Fibroblast of skin of left quadriceps (primary cell): ENCODE measurements around the gene TENM4.

ENCODE experiments used
- DNase-seq, 2 experiments: peaks; one replicate each; pipeline ENCODE4 v3.0.0-alpha.2; 2013; ENCODE audit warnings: low read depth in 2 of 2

The TENM4 gene

DNA sequence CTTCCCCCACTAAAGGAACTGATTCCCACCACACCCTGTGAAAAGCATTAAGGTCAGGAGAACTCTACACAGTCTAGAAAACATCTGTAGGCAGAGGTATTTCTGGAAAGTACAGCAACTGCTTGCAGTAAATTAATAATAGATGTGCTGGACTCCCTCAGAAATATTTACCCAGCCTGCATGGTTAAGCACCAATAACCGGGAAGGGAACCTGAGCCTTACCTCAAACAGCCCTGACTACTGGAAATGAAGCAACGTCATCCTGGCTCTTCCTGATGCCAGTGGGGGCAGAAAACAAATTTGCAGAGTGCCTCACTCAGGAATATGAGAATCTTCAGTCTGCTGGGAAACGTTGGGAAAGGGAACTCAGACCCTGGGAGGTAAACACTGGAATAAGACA lies 318.1 kb downstream of the TENM4 start:
- no peak for DNase-seq

DNA sequence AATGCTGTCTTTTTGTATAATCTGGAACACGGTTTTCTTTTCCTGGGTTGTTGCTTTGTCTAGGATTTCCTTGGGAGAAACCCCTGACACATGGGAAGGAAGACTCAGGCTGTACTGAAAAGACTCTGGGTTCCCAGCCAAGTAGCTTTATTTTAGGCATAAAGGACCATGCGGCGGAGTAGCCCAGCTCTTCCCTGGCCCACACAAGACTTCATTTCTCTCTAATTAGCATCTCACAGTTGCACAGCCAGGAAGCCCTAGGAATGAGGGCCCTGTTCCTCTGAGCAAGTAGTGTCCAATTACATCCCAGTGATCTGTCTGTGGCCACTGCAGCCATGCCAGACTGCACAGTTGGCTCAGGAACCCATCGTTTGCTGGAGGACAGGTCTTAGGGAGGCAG lies 319.5 kb downstream of the TENM4 start:
- no peak for DNase-seq

DNA sequence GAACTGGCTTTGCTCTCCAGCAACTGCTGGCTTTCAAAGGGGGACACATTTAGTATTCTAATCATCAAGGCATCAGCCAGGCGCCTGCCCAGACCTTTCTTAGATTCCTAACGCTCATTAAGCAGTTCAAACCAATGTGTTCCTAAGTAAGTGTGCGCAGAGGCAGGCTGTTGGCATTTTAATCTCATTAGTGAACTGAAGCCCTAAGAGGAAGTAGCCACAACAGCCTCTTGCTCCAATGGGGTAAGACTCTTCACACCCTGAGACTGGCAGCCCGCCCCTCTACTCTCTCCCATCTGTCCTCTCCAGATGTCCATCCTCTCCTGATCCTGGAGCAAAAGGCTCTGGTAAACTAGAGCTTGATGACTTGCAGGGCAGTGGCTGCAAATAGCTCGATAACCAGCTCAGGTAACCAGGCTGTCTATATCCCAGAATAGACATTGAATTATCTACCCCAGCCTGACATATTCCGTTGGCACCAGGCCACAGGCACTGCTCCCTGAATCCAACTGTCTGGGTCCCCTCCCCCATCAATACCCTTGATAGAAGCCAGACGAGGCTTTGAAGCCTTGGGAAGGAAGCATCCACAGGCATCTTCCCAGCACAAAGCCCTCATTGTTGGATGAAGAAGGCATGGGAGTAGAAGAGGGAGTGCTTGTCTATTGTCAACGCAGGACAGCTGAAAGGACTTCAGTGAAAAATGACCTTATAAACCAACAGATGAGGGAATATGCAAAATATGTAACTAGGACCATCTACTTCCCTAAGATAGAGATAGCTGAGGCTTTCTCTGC lies 321.1 kb downstream of the TENM4 start:
- DNase-seq = no peak

DNA sequence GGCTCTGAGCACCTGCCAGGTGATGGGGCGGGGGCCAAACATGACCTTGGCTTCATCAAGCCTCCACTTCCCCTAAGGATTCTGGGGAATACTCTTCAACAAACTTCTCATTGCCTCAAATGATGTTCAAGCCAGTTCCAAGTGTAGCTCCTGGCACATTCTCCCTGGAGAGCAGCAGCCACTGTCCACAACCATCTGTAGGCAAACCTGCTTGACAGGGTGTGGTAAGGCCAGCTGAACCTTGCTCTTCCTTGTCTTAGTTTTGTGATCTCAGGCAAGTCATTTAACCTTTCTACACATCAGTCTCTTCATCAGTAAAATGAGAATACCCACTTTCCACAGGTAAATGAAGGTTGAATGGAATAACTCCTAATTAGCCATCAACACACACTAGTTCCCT lies 323.3 kb downstream of the TENM4 start:
- DNase-seq = no peak

DNA sequence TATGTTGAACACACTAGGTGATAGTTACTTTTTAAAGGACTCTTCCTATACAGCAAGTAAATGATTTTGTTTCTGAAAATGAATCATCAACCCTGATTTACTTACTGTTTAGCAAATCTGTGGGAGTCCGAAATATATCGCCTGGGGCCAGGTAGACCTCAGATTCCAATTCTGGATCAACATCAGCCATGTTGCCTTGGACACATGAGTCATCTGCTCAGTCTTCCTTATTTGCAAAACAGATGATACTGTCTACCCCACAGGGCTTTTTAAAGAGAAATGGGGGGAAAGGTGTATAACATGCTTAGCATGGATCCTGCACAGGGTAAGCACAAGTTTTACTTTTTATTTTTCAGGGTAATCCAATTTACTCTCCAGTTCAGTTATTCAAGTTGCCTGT lies 324.2 kb downstream of the TENM4 start:
- no peak for DNase-seq

DNA sequence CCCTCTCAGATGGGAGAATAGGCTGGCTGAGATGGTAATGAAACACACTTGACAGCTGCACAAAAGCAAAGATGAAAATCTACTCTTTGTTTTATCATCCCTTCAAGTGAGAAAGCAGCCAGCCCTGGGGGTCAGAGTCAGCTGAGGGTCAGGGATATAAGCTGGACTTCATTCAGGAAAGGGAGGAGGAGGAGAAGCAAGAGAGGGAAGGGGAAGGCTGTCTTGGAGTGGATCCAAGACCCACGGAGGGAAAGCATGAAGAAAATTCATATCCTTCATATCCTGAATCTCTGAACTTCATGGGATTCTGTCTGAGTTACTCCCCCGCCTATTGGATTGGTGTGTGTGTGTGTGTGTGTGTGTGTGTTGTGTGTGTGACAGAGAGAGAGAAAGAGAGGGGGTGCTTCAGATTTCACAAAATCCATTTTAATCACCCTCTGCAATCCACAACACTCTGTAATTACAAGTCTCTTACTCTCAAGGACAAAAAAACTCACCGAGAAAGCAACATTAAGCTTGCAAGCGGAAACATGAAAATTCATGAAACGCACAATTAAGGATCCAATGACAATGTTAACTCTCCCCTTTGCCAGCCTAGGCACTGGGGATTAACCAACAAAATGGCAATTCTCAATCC lies 327.7 kb downstream of the TENM4 start:
- no peak for DNase-seq

DNA sequence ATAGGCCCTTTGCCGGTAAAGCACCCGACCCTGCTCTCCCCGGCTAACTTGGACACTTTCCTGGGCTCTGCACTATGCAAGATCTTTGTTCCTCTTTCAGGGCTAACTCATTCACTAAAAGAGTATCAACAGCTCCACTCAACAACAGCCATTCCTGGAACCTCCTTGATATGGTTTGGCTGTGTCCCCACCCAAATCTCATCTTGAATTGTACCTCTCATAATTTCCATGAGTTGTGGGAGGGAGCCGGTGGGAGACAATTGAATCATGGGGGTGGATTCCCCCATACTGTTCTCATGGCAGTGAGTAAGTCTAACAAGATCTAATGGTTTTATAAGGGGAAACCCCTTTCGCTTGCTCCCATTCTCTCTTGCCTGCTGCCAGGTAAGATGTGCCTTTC lies 330.0 kb downstream of the TENM4 start:
- no peak for DNase-seq

DNA sequence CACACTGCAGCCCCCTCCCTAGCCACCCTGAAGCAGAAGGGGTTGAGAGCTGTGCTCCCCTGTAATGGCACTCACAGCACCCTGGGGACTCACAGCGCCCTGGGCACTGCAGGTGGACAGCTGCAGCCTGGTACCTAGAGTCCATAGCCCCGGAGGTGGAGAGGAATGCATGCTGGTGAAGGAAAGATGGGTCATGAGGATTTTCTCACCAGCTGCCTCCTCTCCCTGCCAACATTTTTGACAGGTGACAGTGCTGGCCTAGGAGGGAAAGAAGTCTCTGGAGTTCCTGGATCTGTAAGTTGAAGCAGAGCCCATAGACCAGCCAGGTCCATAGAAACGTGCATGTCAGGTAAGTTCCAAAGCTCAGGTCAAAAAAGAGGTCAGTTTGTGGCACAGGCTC lies 330.5 kb downstream of the TENM4 start:
- DNase-seq = no peak

DNA sequence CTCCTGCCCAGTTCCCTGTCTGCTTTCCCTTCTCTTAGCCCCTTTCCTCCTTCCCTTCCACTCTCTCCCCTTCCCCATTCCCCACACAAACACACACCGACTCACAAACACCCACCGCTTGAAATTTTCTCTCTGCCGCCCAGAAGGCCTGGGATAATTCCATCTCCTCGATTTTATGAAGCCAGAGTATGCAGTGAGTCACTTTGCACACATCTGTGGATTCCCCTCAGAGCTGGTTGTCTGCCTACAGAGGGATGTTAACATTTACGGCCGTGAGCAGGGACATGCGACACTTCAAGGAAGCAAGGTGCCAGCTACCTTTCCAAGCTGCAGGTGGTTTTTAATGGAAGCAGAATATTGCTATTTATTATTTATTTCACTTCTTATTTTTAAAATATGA lies 332.0 kb downstream of the TENM4 start:
- DNase-seq = no peak

DNA sequence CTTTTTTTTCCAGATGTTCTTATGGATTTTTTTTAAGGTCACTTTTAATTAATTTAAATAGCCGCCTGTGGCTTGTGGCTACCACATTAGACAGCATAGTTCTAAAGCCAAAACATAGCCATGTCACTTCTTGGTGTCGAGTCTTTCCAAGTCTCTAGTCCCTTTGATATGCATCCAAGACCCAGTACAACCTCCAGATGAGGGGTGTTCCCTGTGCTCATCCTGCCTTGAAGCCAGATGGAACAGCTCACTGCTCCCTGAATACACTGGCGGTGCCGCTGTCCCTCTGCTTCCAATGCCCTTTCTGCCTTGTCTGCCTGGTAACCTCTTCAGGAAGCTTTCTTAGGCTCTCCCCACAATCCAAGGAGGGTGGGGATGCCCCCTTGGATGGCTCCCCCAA lies 338.0 kb downstream of the TENM4 start:
- no peak for DNase-seq

DNA sequence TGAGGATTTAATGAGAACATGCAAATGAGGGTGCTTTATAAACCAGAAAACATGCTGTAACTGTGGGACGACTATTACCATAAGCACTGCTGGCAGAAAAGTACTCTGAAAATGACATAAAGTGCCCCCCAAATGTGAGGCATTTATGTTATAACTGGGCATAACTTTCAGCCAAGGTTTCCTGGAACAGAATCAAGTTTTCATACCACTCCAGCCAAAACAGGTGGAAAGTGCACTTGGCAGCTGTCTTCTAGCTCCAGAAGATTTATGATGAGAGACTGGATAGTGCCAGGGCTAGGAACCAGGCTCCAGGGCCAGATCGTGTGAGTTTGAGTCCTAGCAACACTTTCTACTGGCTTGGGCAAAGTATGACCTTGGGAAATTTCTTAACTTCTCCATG lies 339.2 kb downstream of the TENM4 start:
- no peak for DNase-seq

DNA sequence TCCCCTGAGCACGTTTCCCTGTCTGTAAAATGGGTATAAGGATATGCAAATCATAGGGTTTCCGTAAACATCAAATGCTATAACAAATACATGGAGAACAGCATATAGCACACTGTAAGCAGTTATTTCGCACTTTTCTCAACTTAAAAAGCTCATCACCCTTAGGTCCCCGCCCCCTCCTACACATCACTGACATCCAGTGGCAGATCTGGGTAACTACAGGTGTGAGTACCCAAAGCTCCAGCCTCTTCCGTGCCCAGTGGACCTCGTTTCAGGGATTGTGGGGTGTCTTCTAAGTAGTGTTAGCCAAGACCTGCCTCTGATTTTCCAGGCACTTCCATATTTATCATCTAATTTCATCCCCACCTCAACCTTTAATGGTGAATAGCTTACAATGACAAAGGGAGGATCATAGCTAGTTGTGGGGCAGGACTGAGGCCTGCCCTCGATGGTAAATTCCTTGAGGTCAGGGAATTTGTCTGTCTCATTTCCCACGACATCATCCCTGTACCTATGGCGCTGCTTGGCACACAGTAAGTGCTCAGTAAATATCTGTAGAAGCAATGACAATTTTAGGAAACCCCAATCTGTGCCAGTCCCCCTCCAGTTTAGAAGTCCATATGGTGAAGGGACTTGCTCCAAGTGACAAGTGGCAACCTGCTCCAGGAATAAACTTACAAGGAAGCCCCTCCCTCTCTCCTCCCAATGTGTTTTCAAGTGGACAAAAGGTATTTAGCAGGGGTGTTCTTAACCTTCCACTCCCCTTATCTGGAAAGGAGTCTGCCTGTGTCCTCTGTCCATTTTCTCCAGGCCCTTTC lies 340.5 kb downstream of the TENM4 start:
- DNase-seq = no peak

DNA sequence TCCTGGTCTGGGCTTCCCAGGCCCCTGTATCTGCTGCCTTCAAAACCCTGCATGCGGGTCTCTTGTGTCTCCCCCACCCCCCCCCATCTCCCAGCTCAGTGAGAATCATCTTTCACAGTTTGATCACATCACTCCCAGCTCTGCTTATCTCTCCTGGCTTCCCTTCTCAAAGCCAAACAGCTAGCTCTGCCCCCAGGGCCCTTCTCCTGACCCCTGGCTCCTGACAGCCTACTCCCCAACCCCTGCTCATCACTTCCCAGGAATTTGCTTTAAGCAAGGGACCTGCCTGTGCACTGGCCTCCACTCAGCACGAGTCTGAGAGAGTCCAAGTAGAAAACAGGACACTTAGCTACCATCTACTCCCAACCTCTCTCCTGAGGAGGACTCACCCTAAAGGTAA lies 342.7 kb downstream of the TENM4 start:
- no peak for DNase-seq

DNA sequence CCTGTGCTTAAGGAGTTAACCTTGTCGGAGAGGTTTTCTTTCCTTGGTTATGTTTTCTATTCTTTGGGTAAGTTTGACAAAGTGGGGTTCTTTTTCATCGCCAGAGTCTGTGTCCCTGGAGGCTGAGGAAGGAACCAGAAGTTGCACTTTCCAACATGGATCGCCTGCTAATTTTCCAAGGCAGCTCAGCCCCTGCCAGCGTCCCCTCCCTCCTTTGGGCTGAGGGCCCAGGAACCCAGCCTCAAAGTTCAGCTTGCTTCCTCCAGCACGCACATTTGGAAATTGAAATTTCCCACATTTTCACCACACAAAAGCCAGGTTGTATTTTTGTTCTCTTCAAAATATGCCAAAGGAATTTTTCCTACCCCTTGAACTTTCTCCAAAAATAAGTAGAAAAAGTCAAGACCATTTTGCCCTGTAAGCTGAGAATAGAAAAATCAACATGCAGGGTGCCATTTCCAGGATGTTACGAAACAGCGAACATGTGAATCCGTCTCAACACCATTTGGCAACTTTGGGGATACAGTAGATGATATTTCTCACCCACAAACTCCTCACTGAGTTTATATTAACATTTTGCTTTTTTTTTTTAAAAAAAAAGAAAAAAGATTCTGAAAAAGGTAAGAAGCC lies 343.5 kb downstream of the TENM4 start:
- no peak for DNase-seq

DNA sequence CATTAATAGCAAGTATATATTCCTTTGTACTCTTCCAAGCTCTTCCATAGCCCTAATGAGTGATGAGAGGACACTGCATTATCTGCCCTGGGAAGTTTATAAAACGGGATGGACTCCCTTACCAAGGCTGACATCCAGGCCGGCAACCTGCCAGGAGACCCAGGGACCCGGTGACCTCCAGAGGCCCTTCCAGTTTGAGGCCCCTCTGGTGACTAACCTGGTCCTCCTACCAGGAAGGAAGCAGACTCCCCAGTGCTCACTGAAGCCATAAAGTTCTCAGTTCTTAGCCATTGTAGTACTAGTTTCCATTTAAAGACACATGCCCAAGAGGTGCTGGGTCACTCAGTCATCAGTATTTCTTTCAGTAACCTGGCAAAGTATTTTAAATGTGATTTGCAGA lies 345.4 kb downstream of the TENM4 start:
- DNase-seq = no peak

DNA sequence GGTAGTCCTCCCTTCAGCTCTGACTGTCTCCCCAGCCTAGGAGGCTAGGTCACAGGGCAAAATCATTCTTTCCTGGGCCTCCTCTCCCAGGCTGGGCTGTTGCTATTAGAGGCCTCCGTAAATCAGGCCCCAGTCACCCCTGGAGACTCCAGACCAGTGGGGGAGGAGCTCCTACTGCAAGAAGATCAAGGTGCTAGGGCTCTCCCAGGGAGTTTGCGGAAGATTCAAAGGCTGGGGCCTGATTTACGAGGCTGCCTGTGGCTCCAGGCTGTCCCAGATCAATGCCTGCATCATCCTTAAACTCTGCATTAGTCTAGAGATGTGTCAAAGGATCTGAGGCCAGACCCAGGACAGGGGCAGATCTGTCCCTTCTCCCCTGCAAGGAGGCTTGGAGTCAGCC lies 346.2 kb downstream of the TENM4 start:
- DNase-seq = no peak

DNA sequence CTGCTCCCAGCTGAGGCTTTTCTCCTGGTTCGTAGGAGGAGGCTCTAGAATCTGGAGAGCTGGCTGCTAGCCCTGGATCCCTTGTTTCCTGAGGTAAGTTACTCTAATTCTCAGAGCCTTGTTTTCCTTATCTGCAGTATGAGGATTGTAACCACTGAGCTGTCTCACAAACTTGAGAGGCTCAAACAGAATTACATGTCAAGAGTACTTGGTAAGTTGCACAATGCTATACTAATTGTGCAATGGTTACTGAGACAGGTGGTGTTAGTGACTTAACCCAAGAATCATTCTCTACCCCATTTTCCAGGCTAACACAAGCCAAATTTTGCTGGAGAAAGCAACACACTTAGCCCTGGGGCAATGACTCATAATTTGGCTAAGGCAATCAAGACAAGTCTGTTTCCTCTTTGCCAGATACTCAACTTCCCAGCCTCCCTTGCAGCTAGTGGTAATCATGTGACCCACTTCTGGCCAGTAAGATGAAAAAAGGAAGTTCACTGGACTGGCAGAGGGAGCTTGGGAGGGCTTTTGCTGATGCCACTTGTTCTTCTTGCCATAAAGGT lies 348.0 kb downstream of the TENM4 start:
- peak; percentile 99 for DNase-seq

DNA sequence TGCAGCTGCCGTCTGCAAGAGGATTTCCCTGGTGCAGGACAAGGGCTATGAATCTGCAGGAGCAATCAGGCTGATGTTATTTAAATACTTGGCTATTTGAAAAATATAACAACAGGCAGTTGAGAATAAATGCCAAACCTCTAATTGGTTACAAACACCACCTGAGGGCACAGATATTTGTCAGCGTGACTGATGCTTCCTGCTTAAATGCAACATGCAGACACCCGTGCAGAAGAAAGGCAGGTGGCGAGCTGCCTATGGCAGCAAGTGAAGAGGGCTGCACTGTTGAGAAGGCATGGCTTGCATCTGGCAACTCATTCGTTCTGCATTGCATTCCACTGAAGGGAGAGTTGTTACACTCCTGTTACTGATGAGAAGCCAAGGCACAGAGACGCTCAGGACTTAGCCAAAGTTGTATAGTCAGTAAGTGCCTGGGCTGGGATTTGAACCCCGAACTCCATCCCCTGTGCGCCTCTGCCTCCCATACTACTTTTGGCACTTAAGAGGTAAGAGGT lies 350.6 kb downstream of the TENM4 start:
- DNase-seq = no peak

DNA sequence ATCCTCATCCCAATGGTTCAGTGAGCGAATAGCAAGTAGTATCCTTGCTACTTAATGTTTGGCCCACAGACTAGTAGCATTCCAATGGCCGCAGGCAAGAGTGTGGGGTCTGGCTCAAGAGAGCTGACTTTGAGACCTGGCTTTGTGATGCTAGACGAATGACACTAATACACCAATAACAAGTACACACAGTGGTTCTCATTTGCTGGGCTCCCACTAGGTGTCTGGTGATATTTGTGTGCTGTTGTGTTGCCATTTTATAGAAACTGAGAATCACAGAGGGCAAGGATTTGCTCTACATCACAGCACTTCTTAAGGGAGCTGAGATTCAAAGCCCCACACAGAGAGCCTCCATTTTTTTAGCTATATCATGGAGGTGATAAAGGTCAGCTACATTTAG lies 351.2 kb downstream of the TENM4 start:
- DNase-seq = no peak

DNA sequence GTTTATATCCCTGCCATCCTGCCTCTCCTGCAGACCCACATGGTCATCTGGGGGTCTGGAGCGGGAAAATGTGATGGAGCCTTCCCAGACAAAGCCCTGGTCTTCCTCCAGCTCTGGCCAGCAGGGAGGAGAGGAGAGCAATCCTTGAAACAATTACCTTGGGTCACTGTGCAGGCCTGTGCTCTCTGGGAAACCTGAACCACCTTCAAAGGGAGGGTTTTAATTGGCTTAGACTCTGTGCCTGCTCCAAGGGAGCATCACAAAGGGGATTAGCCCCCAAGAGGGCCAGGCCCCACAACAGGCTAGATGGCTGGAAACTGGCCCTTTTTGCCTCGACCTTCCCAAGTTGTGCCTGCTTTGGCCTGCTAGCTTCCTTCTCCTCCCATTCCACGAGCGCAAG lies 351.9 kb downstream of the TENM4 start:
- no peak for DNase-seq

DNA sequence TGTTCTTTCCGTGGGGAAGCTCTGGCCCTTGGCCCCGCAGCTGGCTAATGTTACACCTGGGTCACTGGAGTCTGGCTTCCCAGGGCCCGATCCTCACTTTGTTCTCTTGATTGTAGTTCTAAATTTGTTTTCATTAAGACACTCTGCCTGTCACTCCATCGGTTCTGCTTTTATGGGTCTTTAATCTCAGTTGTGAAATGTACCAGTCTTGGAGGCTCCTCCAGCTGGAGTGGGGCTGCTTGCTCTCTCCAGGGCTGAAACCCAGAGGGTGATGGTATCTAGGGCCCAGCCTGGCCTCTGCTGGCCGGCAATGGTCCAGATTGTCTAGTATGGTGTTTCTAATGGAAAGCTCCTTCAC lies 352.9 kb downstream of the TENM4 start:
- no peak for DNase-seq
